ENCODE data around the gene CMSS1.
A peak's percentile ranks its signal among the peaks of the same experiment; 100 is the strongest.

Gene CMSS1

GRCh38 chr3:100033903-100034471 is 216.3 kb downstream of the CMSS1 start:
- no peak for DNase-seq (ENCODE audit: low read depth)
- H3K4me3 ChIP-seq (ENCODE audit: low read depth, low read length): no peak overlapping the region
- in situ Hi-C loops (cut with HindIII; ENCODE audit: low sequenced_read_pairs): no loop called here
- TF ChIP-seq CTCF (IDR thresholded peaks at IDR 0.05; ENCODE audit: low read depth, low read length, missing control alignments): no peak

GRCh38 chr3:100039075-100039474 is 221.4 kb downstream of the CMSS1 start:
- no peak for DNase-seq (ENCODE audit: low read depth)
- no peak for TF ChIP-seq CTCF (IDR thresholded peaks at IDR 0.05; ENCODE audit: low read depth, low read length, missing control alignments)
- in situ Hi-C loops (cut with HindIII; ENCODE audit: low sequenced_read_pairs): no loop called here
- H3K4me3 ChIP-seq (ENCODE audit: low read depth, low read length): no peak overlapping the region

GRCh38 chr3:100040451-100041225 is 223.0 kb downstream of the CMSS1 start:
- no peak for DNase-seq (ENCODE audit: low read depth)
- in situ Hi-C loops (cut with HindIII; ENCODE audit: low sequenced_read_pairs): no loop called here
- H3K4me3 ChIP-seq (ENCODE audit: low read depth, low read length): no peak overlapping the region
- no peak for TF ChIP-seq CTCF (IDR thresholded peaks at IDR 0.05; ENCODE audit: low read depth, low read length, missing control alignments)

GRCh38 chr3:100041328-100041749 is 223.7 kb downstream of the CMSS1 start:
- TF ChIP-seq CTCF (IDR thresholded peaks at IDR 0.05; ENCODE audit: low read depth, low read length, missing control alignments): no peak
- DNase-seq (ENCODE audit: low read depth): peak; percentile 87
- in situ Hi-C loops (cut with HindIII; ENCODE audit: low sequenced_read_pairs): no loop called here
- H3K4me3 ChIP-seq (ENCODE audit: low read depth, low read length): no peak overlapping the region

GRCh38 chr3:100042166-100042981 is 224.7 kb downstream of the CMSS1 start:
- DNase-seq (ENCODE audit: low read depth): no peak
- TF ChIP-seq CTCF (IDR thresholded peaks at IDR 0.05; ENCODE audit: low read depth, low read length, missing control alignments): no peak
- H3K4me3 ChIP-seq (ENCODE audit: low read depth, low read length): no peak overlapping the region
- in situ Hi-C loops (cut with HindIII; ENCODE audit: low sequenced_read_pairs): no loop called here

- no peak overlapping the region for H3K4me3 ChIP-seq (ENCODE audit: low read depth, low read length)
- in situ Hi-C loops (cut with HindIII; ENCODE audit: low sequenced_read_pairs): no loop called here
- no peak for TF ChIP-seq CTCF (IDR thresholded peaks at IDR 0.05; ENCODE audit: low read depth, low read length, missing control alignments)
- no peak for DNase-seq (ENCODE audit: low read depth)
Measured at GRCh38 chr3:100043271-100043670, 225.6 kb downstream of the CMSS1 start.
